ENCODE results near the gene HPSE2.
"Not testable (repeated sequence)": the region's sequence is repeated elsewhere in the genome, so short reads cannot be mapped to it uniquely, and the experiment has no call there.

The HPSE2 gene

DNA sequence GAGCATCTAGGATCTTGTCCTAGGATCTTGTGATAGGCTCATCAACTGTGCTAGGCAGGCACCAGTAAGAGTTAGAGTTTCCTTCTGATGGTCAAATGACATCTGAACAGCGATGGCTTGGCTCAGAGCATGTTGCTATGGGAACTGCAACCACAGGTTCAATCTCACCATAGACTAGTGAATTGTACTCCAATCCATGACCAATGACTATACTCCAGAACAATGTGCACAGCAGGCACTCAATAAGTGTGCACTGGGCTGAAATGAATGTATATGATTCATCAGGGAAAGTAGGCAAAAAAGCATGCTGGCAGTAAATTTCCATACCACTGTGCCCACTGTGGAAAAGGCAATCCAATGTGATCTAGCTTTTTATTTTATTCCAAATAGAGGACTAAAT lies 625.4 kb downstream of the HPSE2 start:
- no peak for DNase-seq

DNA sequence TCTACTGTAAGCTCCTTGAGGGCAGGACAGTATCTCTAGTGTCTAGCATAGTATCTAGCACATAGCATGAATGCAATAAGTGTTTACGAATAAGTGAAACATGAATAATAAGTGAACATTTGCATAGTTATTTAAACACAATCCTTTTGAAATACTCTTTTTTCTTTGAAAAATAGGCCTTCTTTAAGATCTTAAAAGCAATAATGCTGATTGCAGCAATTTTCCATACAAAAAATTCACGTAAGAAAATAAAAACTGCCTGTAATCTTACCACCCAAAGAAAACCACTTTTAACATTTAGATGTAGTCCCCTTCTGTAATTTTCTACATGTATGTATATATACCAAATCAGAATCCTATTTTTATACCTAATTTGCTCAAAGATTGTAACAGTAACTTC lies 626.4 kb downstream of the HPSE2 start:
- no peak for DNase-seq

DNA sequence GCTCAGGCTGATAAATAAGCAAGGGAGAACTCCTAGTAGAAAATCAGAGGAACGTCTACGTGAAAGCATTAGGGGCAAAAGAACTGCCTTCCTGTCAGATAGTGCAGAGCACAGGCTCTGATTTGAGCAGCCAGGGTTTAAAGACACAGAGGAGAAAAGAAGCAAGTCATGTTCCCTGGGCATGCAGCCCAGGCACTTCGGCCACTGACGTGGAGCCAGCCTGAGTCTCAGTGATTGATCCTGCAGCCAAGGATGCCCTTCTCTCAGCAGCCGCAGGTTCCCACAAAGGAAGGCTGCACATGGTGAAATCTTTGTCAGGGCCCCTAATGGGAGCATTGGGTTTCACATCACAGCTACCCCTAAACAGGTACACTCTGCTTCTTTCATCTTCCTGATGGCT lies 627.2 kb downstream of the HPSE2 start:
- no peak for DNase-seq

GRCh38 chr10:98602224-98602623 lies 633.4 kb downstream of the HPSE2 start:
- DNase-seq, result no peak

DNA sequence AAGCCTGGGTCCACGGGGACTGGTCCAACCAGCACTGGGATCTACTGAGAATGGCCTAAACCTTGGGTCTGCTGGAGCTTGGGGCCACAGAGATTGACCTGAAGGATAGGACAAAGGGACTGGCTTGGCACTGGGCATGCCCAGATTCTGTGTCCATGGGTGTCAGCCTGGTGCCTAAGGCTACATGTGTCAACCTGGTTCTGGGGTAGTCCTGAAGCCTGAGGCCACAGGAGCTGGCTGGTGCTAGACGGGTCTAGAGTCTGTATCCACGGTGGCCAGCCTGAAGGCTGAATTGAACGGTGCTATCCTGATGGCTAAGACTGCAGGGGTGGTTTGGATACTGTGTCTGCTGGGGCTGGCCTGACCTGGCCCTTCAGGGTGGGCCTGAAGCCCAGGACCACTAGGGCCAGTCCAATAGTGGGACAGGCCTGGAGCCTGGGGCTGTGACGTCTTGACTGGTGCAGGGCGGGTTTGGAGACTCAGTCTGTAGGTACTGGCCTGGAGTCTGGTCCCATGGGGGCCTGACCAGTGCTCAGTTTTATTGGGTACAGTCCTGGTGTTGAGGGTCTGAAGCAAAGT lies 636.5 kb downstream of the HPSE2 start:
- no peak for DNase-seq

GRCh38 chr10:98596404-98596803 lies 639.2 kb downstream of the HPSE2 start:
- DNase-seq, result no peak

- no peak for DNase-seq
These were observed 646.0 kb downstream of the HPSE2 start for GRCh38 chr10:98589691-98590090.

GRCh38 chr10:98589007-98589406 lies 646.6 kb downstream of the HPSE2 start:
- no peak for DNase-seq

GRCh38 chr10:98587156-98587837 lies 648.4 kb downstream of the HPSE2 start:
- DNase-seq, result no peak

DNA sequence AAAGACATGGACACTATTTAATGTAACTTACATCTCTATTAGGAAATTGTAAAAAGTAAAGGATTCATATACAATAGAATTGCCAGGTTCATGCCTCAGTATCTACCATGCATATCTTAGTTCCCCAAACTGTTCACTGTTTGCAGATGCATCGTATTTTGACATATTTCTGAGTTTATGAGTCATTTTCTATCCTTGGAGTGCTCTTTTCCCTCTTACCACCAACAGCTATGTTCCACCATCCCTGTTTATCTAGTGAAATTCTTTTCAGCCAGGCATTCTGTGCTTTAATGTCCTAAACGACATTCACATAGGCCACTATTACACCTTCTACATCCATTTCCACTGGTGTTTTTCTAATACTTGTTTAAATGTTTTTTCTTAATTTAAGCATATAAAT lies 649.6 kb downstream of the HPSE2 start:
- no peak for DNase-seq

DNA sequence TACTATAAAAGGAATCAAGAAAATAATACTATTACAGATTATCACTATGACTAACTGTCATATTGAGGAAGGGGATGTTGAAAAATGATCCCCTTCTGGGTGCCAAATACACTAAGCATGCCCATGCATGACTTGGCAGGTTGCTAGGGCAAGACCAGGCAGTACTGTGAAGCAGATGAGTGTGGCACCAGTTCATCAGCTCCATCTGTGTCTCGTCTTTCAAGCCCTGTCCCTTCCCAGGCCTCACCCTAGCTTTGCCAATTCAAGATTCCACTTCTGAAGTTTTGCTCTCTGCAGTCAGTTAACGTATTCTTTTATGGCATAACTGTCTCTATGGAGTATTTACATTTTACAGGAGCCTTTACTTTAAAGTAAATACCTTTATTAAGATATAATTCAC lies 653.3 kb downstream of the HPSE2 start:
- no peak for DNase-seq

DNA sequence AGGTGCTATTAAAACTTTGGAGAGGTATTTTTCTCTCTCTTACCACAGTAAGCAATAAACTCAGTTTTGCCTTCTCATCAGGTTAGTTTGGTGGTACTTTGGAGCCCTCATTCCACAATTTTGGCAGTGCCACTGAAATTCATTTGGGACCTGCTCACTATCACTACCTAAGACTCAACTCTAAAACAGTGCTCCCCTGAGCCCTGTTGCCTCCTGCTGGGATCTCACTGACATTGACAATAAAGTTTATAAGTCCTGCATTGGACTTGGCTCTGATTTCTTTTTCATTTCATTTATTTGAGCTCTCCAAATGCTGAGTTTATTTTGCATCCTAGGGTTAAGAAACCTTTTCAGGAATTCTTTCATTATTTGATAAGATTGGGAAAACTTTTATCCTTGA lies 658.1 kb downstream of the HPSE2 start:
- DNase-seq, result no peak

DNA sequence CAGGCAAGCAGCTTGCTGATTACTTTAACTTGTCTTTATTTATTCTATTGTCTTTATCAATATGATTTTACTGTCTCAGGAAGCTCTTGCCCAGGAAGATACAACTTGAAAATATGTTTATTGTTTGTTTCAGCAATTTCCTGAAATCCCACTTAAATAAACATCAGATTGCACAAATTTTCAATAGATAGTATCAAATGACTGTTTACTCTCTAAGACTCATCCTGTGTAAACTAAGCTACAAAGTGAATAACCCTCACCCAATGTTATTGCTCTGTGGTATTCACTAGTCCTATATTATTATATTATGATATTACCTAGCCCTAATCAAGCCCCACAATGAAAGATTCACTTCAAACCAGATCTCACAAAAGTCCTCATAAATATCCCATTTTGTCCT lies 658.5 kb downstream of the HPSE2 start:
- no peak for DNase-seq

GRCh38 chr10:98576096-98576495 lies 659.6 kb downstream of the HPSE2 start:
- no peak for DNase-seq

DNA sequence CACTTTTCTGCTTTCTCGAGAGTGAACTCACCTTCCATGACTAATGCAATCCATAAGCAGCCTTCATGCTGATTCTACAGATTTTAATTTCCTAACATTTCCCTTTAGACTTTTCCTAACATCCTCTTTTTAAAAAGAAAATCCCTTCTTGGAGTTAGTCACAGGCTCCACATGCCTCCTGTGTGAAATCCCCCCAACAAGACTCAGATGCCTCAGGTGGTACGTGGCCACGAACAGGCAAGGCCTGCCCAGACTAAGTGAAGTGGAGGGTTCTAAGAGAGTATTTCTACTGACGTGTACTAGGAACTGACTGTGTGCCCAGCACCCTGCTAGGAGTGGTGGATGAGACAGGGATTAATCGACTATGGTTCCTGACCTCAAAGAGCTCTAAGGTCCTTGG lies 663.1 kb downstream of the HPSE2 start:
- no peak for DNase-seq

- no peak for DNase-seq
These were observed 664.8 kb downstream of the HPSE2 start for GRCh38 chr10:98570834-98571233.

DNA sequence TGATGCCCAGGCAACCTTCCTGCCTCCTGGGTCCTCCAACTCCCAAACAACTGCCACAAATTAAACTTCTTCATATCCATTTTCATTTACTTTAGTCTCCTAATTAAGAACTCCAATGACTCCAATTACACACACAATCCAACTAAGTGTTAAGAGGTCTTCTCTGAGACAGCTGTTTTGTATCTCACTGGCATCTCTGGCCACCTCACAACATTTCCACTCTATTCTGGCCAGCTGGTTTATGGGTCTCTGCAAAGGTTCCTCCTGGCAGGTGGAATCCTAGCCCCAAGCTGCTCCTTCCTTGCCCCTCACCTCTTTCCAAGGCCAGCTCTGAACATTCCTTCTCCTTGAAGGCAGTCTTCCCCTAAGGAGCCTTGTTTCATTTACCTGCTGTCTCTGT lies 665.8 kb downstream of the HPSE2 start:
- no peak for DNase-seq

GRCh38 chr10:98568551-98568950 lies 667.1 kb downstream of the HPSE2 start:
- DNase-seq, result no peak

- no peak for DNase-seq
These were observed 668.1 kb downstream of the HPSE2 start for GRCh38 chr10:98567391-98568133.

DNA sequence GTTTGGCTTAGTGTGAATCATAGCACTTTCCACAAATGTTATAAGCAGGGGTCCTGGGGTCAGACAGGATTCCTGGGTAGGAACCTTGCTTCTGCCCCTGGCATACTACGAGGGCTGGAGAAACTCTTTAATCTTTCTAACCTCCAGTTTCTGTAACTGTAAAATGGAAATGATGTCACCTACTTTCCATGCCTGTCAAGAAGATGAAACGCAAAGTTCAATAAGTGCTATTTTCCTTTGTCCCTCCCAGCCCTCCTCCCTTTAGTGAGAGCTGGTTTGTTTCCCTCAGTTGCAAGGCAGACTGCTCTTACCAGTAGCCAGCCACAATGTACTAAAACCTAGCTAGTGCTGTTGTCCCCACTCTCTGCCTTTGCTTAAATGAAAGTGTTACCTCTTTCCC lies 671.8 kb downstream of the HPSE2 start:
- DNase-seq, result peak; percentile 79

DNA sequence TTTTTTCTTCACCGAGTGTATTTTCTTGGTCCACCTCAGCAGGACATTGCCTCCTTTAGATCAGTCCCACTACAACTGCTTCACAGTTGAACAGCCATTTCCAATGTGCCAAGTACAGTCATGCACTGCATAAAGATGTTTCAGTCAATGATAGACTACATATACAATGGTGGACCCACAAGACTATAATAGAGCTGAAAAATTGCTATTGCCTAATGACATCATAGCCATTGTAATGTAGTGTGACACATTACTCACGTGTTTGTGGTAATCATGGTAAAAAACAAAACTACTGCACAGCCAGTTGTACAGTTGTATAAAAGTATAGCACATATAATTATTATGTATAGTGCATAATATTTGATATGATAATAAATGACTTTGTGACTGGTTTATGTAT lies 675.1 kb downstream of the HPSE2 start:
- DNase-seq, result no peak

DNA sequence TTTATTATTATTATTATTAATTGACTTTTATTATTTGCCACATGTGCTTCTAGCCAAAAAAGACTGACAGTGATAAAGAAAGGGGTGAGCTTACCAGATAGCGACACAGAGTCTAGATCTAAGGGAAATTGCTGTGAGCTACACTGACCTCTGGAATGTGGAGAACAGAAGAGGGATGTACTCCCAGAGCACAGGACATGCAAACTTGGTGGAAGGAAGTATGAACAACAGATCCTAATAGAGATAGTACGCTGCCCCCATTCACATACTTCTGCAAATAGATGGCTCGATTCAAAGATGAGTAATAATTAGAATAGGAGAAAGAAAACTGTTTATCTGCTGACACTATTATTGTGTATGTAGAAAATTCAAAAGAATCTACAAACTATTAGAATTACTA lies 679.6 kb downstream of the HPSE2 start:
- no peak for DNase-seq

DNA sequence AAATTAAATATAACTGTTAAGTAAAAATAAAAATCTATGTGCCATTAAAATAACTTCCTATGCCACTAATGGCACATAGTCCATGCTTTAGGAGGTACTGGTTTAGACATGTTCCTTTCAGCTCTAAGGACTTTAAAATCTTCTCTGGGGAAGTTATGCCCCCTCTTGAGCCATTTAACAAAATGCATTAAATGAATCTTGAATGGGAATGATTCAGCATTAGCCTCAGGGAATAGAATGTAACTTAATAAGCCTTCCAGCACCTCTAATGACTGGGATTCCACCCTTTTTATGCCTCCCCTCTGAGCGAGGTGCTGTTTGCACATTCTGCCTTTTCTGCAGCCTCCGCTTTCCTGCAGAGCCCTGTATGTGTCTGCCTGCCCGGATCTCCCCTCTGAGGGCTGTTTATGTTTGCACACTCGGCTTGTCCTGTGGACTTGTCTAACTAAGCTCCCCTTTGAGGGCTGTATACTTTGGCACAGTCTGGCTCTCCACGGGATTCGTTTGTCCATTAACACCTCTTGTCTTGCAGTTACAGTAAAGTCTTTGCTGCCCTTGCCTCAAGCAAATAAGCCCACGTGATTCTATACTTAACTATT lies 680.5 kb downstream of the HPSE2 start:
- peak; percentile 63 for DNase-seq

DNA sequence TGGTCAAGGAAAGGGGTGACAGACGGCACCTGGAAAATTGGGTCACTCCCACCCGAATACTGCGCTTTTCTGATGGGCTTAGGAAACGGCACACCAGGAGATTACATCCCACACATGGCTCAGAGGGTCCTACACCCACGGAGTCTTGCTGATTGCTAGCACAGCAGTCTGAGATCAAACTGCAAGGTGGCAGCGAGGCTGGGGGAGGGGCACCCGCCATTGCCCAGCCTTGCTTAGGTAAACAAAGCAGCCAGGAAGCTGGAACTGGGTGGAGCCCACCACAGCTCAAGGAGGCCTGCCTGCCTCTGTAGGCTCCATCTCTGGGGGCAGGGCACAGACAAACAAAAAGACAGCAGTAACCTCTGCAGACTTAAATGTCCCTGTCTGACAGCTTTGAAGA lies 694.1 kb downstream of the HPSE2 start:
- not testable (repeated sequence) for DNase-seq

Data from islet precursor cell (in vitro differentiated cells).